SK-N-DZ (cell line): ENCODE results near the gene PHC2. TPM values are rescaled to one million over a fixed set of nuclear protein-coding genes. Genes with fewer than 3 reads are reported as not detected.
A peak's percentile ranks its signal among the peaks of the same experiment; 100 is the strongest.

Experiments used
- DNase-seq: peaks from one replicate; pipeline ENCODE4 v3.0.0-alpha.2; 2015; ENCODE audit warnings: low spot score
- polyA plus RNA-seq, 2 experiments: library from polyadenylated mRNA; depleted of rRNA; stranded (reverse); fragments of >200 nt; gene quantifications; 2 replicates each; pipeline ENCODE4 v1.2.3, GENCODE V29; 2014

Gene PHC2
- 97.6 and 136 TPM in 2 replicates for polyA plus RNA-seq (2014; cell fraction: cytosol; rRNA removed)
- 53.3 and 63.6 TPM in 2 replicates for polyA plus RNA-seq (2014; cell fraction: nucleus; rRNA removed)

DNA sequence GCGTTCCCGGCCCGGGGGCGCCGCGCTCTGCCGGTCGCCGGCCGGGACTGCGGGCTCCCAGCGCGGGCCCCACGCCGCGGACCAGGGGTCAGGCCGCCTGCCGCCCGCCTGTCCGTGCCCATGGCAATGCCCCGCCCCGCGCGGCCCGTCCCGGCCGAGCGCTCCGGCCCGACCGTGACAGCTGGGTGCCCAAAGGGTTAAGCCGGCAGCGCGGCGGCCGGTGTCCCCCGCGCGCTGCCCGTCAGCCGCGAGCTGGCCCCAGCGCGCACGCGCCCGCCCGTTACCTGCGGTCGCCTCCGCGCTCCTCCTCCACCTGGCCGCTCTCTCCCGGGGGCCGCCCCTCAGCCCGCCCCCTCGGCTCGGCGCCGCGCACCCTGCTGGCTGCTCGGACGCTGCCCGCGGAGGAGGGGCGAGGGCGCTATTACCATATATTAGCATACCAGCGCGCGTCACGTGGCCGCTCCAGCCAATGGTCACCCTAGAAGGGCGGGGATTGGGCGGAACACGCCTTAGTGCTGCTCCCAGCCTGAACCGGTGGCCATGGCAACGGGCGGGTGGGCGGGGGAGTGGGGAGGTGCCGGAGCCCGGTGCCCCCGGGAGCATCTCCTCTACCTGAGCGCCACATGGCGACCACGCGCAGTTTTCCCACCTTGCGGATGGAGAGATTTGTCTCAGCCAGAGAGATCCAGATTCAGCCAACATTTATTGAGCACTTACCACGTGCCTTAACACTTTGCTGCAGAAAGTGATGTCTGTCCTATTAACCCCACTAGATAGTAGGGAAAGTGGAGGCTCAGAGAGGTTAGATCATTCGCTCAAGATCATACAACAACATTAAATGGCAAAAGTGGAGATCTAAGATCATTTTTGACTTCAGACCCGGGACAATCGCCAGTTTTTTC is at the start of gene PHC2:
Gene PHC2 (minus strand): TSS at position 404 of the 902 bp plus-strand sequence. CDS start 55,556 bp downstream, outside the sequence.
- peak; percentile 95 for DNase-seq

DNA sequence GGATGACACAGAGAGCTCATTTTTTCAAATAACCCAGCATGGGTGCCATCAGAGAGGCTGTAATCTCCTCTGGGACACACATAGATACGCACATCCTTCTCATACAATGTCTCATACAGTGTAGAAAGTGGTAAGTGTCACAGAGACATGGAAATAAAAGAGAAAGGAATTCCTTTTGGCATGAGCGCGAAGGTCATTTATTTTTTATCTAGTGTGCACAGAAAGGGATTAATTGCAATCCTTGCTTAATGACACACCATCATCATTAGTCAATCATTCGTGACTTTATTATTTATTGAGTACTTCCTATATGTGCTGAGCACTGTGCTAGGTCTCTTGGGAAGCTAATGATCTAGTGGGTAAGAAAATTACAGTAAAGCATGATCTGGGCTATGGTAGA is 46.6 kb upstream of the PHC2 start:
- no peak for DNase-seq

DNA sequence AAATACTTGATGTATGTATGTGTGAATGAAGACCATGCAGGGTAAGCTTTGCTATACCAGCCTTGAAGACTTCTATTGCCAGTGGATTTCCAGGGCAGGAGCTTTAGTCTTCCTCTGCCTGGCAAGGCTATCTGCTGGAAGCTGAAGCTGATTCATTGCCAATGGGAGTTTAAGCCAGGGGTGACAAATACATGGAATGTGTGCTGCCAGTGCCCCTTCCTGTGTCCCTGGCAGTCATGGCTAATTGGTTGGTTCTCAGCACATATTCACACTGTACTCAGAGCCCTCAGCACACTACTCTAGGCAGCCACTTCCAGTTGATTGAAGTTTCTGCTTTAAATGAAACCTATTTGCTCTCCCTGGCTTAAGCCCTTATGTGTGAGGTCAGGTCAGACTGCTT is 43.0 kb upstream of the PHC2 start:
- no peak for DNase-seq

DNA sequence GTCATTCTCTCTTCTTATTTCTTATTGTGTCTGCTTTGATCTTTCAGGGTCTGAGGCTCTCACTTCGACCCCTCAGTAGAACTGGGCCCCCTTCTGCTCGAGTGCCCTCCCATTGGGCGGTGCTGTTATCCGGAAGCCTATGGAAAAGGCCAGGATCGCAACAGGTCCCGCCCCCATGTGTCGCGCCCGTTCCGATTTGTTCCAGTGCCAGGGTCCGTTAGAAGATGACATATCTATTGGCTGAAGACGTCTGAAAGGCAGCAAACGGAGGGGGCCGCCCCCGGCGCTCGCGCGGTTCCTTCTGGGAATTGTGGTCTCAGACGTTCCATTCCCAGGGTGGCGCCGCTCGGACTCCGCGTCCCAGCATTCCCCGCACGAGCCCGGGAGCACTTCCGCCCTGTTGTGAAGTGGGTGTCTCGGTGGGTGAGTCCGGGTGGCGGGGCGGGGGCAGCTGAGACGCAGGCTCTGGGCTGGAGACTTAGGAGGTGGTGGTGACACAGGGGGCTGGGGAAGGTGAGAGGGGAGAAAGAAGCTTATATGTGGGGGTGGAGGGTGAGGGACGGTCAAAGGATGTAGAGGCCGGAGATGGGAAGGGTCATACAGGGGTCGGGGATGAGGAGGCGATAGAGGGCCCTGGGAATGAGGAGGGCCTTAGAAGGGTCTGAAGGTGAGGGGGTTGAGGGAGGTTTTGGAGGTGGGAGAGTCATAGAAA is 41.5 kb upstream of the PHC2 start, which contains the start of gene ZSCAN20:
Gene ZSCAN20 (plus strand): TSS at position 377 of the 712 bp plus-strand sequence. CDS start 6,644 bp downstream, outside the sequence.
- DNase-seq, result peak; percentile 97

DNA sequence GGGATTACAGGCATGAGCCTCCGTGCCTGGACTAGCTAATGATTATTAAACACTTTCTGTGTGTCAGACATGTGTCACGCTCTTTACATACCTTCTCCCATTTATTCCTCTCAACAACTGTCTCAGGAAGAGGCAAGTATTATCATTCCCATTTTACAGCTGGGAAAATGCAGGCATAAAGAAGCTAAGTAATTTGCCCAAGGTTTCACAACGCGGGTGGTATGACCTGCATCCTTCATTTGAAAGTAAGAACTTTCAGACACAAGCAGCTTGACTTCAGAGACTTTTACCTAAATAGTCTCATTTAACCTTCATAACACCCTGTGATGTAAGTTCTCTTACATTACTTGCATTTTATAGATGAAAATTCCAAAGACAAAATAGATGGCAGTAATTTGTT is 40.5 kb upstream of the PHC2 start:
- no peak for DNase-seq

GRCh38 chr1:33470495-33471012 is 39.7 kb upstream of the PHC2 start:
- DNase-seq, result peak; percentile 81

DNA sequence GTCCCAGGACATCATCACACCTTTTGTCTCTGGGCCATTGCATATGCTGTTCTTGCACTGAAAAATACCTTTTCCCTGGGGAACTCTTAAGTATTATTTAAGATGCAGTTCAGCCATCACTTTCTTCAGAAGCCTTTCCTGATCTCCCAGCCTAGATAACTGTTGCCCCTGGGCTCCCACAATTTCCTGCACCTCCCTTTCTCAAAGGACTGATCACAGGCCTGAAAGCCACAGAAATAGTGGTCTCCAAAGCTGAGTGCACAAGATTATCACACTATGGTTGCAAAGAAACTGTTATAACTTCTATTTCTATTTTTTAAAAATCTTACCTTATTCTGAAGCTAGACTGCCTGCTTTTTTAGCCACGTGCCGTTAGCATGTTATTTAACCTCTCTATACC is 38.8 kb upstream of the PHC2 start:
- DNase-seq, result no peak

DNA sequence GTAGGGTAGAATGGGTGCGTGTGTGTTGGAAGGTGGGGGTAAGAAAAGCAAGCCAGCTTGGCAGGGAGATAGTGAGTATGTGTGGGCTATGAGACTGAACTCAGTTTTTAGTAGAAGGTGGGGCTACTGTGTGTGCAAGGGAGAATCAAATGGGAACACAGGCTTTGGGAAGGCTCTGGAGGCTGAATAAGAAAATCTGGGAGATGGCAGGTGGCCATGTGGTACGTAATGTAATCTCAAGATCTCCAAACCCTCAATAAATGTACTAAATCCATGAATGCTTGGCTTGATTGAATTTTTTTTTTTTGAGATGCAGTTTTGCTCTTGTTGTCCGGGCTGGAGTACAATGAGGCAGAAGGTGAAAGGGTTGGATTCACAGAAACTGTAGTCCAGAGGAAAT is 38.1 kb upstream of the PHC2 start:
- DNase-seq, result no peak

GRCh38 chr1:33468531-33468930 is 37.6 kb upstream of the PHC2 start:
- no peak for DNase-seq

DNA sequence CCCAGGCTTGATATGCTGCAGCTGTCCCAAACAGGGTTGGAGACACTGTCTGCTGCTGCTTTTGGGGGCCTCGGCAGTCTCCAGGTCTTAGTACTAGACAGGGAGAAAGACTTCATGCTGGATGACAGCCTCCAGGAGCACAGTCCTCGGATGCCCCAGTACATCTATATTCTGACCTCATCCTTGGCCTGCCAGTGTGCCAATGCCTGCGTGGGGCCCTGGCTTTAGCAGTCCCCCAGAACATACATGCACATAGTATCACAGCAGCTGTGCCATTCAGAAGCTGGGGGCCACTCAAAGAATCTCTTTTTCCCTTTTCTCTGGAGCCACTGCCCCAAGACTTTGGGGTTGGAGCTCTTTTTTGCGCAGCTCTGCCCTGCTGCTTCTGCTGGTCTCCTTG is 37.1 kb upstream of the PHC2 start:
- DNase-seq, result no peak

GRCh38 chr1:33466159-33466558 is 35.3 kb upstream of the PHC2 start:
- no peak for DNase-seq

GRCh38 chr1:33465316-33465715 is 34.4 kb upstream of the PHC2 start:
- DNase-seq, result no peak

- DNase-seq, result no peak
Measured at GRCh38 chr1:33464552-33464951, 33.7 kb upstream of the PHC2 start.

DNA sequence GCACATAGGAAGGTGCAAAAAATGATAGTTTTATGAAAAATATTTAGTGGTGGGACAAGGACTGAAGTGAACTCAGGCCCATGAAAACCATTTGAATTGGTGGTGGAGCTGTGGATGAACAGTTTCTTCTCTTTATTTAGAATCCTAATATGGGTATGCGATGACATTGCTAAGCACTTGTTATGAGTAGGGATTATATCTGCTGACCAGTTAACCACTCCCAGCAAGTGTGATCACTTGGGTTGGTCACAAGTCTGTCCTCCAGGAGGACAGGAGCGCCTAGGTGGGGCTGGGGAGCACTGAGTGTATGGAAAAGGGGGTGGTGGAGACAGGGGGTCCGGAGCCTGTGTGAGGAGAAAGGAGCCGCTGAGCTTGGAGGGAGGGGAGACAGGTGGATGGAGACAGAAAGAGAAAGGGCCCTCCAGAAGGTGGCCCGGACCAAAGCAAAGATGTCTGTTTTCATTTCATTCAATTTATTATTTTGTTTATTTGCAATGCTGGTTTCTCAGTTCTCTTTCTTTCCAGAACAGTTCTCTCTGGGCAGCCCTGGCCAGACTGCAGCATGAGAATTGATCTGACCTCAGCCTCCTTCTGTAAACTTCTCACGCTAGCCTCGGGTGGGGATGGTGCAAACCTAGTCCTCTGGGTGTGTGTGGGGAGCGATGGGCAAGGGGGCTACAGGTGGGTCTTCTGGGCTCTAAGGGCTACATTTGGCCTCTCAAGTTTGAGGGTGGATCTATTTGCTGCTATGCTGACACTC is 31.7 kb upstream of the PHC2 start:
- no peak for DNase-seq

DNA sequence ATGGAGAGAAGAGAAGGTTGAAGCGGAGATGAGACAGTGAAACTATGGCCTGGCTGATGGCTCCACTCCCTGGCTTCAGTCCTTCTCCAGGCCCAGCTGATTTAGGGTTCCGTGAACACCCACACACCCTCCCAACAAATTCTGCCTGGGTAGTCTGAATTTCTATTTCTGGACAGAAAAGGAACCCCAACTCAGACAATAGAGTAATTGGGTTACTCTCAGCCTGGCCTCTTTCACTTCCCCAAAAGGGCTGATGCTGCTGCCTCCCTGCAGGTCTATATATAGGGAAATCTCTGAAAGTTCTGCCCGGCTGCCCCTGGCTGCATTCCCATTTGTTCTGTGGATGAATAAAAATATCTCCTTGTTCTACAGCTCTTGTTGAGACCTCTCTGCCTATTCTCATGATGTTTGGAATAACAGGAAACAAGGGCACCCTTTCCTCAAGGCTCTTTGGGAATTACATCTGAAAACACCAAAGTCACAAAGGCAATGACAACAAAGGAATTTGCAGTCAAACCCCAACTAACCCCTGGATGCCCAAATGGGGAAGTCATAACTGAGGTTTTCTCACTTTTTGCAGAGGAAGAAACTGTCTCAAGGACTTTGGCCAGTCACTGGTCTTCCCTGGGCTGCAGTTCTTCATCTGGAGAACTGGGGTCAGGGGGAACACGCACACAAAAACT is 30.2 kb upstream of the PHC2 start:
- no peak for DNase-seq

- DNase-seq, result no peak
Measured at GRCh38 chr1:33460144-33460543, 29.2 kb upstream of the PHC2 start.

DNA sequence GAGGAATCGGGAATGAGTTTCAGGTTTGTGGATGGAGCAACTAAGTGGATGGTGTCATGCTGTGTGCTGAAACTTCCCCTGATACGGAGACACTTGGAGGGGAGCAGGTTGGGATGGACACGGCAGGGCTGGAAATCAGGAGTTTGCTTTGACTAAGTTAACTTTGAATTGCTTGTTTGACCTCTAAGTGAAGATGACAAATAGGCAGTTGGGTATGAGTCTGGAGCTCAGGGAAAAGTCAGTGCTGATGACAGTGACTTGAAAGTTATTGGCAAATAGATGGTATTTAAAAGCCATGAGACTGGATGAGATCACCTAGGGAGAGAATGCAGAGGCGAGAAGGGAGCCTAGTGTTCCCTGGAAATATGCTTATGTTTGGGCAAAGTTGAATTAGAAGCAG is 28.8 kb upstream of the PHC2 start:
- no peak for DNase-seq

- no peak for DNase-seq
Measured at GRCh38 chr1:33456502-33456886, 25.6 kb upstream of the PHC2 start.

GRCh38 chr1:33455539-33456501 is 24.9 kb upstream of the PHC2 start:
- DNase-seq, result peak; percentile 78
